Inflammatory macrophage treated with lipopolysaccharide for 1 hour (primary cell): ENCODE data around the gene MT1E.
"Not testable (repeated sequence)": the region's sequence is repeated elsewhere in the genome, so short reads cannot be mapped to it uniquely, and the experiment has no call there.

ENCODE experiments used
- DNase-seq, 2 donors: peaks; one replicate each; pipeline ENCODE4 v3.0.0-alpha.2; 2020 to 2022

MT1E gene

DNA sequence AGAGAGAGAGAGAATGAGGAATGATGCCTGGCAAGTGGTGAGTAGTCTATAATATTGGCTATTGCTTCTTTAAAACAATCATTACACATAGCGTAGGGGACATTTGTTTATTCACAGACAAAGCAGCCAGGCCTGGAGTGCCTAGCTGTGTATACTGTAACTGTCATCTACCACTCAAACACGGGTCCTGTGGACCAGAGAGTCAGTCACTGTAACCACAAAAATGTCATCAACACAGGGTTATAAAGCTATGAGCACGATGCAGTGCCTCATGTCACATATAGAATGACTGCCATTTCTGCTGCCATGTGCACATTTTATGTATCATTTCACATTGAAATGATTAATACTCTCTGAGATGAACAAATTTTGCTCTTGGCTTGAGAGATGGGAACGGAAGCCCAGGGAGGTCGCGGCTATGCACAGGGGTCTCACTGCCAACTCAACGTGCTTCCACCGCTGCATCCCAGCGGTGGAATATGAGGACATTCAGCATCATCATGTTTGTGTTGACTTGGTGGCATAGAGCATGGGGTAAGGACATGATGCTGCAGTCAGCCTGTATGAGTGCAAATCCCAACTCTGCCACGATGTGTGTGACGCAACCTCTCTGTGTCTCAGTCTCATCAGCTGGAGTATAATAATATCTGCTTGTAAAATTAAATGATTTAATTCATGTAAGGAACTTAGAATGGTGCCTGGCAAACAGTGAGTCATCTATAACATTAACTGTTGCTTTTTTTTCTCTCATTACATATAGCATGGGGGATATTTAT lies 47.4 kb downstream of the MT1E start:
- DNase-seq = no peak

DNA sequence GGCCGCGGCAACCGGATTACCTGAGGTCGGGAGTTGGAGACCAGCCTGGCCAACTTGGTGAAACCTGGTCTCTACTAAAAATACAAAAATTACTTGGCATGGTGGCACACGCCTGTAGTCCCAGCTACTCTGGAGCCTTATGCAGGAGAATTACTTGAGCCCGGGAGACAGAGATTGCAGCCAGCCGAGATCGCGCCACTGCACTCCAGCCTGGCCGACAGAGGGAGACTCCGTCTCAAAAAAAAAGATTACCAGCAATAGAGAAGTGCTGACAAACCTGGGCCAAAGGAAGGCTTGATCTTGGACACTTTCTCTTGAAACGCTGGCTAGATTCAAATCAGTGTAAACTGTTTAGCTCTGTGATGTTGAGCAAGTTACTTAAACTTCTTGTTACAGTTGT lies 48.3 kb downstream of the MT1E start:
- DNase-seq = peak; percentile 33 to 53

DNA sequence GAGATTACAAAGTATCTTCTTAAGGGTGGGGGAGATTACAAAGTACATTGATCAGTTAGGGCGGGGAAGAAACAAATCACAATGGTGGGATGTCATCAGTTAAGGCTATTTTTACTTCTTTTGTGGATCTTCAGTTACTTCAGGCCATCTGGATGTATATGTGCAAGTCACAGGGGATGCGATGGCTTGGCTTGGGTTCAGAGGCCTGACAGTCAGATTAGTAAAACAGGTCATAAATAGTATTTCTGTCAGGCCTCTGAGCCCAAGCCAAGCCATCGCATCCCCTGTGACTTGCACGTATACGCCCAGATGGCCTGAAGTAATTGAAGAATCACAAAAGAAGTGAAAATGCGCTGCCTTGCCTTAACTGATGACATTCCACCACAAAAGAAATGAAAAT lies 49.0 kb downstream of the MT1E start:
- not testable (repeated sequence) for DNase-seq

DNA sequence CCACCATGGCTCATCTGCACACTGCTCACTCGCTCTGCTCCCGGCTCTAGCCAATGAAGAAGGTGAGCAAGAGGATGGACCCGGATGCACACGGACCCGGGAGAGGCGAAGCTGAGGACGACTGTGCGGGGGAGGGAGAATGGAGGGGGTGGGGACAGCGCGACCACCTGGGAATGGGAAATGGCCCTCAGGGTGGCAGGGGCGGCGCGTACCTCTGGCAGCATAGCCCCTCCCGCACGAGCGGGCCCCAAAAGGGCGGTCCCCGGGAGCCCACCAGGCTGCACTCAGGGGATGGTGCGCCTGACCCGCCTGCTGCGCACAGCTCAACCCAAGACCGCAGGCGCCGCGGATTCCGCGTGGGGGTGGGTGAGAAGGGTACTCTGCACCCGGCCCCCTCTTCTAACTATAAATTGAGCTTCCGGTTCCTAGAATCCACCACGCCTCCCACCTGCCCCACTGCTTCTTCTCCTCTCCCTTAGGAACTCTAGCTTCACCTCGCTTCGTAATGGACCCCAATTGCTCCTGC lies 50.2 kb downstream of the MT1E start:
- no peak for DNase-seq
